Suprapubic skin (tissue), 3 donors: ENCODE data around the gene GLRX3.

Source experiments
- EP300 ChIP-seq: sonication (generic); formaldehyde crosslinking; IDR thresholded peaks from one replicate; pipeline ENCODE4 v1.6.1; 2017; ENCODE audit warnings: antibody characterized with exemption
- POLR2A ChIP-seq, 2 donors: fragments of 450-650 bp; IDR thresholded peaks; one replicate each; pipeline ENCODE4 v1.6.1; 2017; ENCODE audit warnings: antibody characterized with exemption in 2 of 2, mild to moderate bottlenecking in 2 of 2, moderate library complexity in 2 of 2
- TF ChIP-seq, protein P1 (sequence below), 2 donors: fragments of 200-600 bp in 1 of 2; fragments of 450-650 bp in 1 of 2; sonication (generic) in 1 of 2; IDR thresholded peaks; one replicate each; pipeline ENCODE4 v1.5.1; 2016 to 2019; ENCODE audit warnings: antibody characterized with exemption in 2 of 2, mild to moderate bottlenecking in 1 of 2, moderate library complexity in 1 of 2

DNA sequence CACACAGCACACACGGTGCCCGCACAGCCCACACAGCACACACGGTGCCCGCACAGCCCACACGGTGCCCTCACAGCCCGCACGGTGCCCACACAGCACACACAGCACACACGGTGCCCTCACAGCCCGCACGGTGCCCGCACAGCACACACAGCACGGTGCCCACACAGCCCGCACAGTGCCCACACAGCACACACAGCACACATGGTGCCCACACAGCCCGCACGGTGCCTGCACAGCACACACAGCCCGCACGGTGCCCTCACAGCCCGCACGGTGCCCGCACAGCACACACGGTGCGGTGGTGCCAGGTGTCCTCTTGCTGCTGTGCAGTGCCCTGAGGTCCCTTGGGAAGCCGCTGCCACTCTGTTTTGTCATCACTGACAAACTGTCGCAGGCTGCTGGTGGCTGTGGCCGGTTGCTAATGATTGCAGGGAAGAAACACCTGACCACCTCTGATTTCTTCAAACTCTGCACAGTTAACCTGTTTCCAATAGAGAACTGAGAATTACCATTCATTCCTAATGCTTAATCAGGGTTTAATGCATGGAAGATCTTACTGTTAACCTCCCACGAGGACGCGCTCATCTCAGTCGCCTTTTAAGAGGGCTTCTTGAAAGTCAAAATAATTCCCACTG, 66.9 kb downstream of the GLRX3 start:
- TF ChIP-seq, protein P1, sequence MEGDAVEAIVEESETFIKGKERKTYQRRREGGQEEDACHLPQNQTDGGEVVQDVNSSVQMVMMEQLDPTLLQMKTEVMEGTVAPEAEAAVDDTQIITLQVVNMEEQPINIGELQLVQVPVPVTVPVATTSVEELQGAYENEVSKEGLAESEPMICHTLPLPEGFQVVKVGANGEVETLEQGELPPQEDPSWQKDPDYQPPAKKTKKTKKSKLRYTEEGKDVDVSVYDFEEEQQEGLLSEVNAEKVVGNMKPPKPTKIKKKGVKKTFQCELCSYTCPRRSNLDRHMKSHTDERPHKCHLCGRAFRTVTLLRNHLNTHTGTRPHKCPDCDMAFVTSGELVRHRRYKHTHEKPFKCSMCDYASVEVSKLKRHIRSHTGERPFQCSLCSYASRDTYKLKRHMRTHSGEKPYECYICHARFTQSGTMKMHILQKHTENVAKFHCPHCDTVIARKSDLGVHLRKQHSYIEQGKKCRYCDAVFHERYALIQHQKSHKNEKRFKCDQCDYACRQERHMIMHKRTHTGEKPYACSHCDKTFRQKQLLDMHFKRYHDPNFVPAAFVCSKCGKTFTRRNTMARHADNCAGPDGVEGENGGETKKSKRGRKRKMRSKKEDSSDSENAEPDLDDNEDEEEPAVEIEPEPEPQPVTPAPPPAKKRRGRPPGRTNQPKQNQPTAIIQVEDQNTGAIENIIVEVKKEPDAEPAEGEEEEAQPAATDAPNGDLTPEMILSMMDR (IDR thresholded peaks at IDR 0.05): no peak
- TF ChIP-seq POLR2A (IDR thresholded peaks at IDR 0.05): no peak
- TF ChIP-seq EP300: no peak
